ENCODE measurements around the gene ZCCHC7. TPM values are rescaled to one million over a fixed set of nuclear protein-coding genes. Genes with fewer than 3 reads are reported as not detected.

The ZCCHC7 gene
- total and polyA plus RNA-seq, 2 of the 8 experiments (the other 6 are each of a cell fraction or from before 2014, with no cell fraction given) = 12.2 to 27.5 TPM

GRCh38 chr9:37100327-37100726, 20.0 kb upstream of the ZCCHC7 start:
- no peak overlapping the region for H3K4me3 ChIP-seq (ENCODE audit: extremely low read depth in 1 of 4, insufficient read depth in 2 of 4, low read depth in 3 of 4, low read length in 4 of 4)
- CTCF ChIA-PET (ENCODE audit: partially characterized antibody) = interaction anchor here (0.6 to 1.2 kb wide), 3 partner anchors 35 to 485 kb away, joined by 3 to 7 read pairs (median 5); no protein-coding TSS in a partner anchor
- H2BK120ac ChIP-seq (replicated peaks; ENCODE audit: low read depth, low read length) = peak overlapping the region; percentile 38
- H3K9ac ChIP-seq (replicated peaks in 1 of 4; ENCODE audit: extremely low read depth in 1 of 4, low read depth in 3 of 4, low read length in 3 of 4) = no peak overlapping the region
- FAIRE-seq = peak; percentile 48
- no peaks in the 10 kb centered on the region for H3K27me3 ChIP-seq (replicated peaks in 1 of 4; ENCODE audit: control insufficient read depth in 3 of 4, extremely low read depth in 1 of 4, insufficient read depth in 3 of 4, low read length in 3 of 4)
- H3K18ac ChIP-seq (ENCODE audit: extremely low read depth, low read length) = no peak overlapping the region
- WGBS, 2 experiments (ENCODE audit: extremely low coverage in 1 of 2, insufficient coverage in 1 of 2, insufficient read length in 1 of 2, insufficient replicate concordance in 2 of 2, low coverage in 1 of 2, low lambda C conversion rate in 2 of 2, missing lambda C conversion rate in 1 of 2) = 38% methylated on average over 2 of the region's 2 CpGs; no CpG with 5 or more reads in 1 of the 2 experiments
- POLR2A ChIA-PET (ENCODE audit: partially characterized antibody) = interaction anchor here (0.6 to 1.5 kb wide), 4 partner anchors 13 to 365 kb away, joined by 3 to 4 read pairs (median 3); partner anchors contain the start of genes ZBTB5 and ZCCHC7
- peak overlapping the region; percentile 63 for H2BK12ac ChIP-seq (ENCODE audit: low read depth, low read length)
- H4K8ac ChIP-seq (ENCODE audit: extremely low read depth, insufficient read depth, low read length) = no peak overlapping the region
- TF ChIP-seq JUND (IDR thresholded peaks at IDR 0.05; ENCODE audit: low read length) (0 out of 2 replicates have a peak, but pooled peaks have one; percentile 42), POU5F1 (IDR thresholded peaks at IDR 0.05; ENCODE audit: low read depth, low read length) (no peak)
- H2BK20ac ChIP-seq (ENCODE audit: low read length) = no peak overlapping the region
- H3K4me2 ChIP-seq (ENCODE audit: insufficient read depth in 1 of 2, low read depth in 2 of 2, low read length in 2 of 2) = no peak overlapping the region
- no peak overlapping the region for H3K14ac ChIP-seq (ENCODE audit: insufficient read length)
- H3K4me1 ChIP-seq (replicated peaks in 1 of 4; ENCODE audit: control insufficient read depth in 3 of 4, insufficient read depth in 4 of 4, low read length in 3 of 4) = peaks cover 0 to 6% (median 0%) of the 10 kb centered on the region in 4 experiments; a peak in 2 of 7 replicates
- H2BK15ac ChIP-seq (ENCODE audit: low read length) = no peak overlapping the region
- no peaks in the 10 kb centered on the region for H3K79me1 ChIP-seq (ENCODE audit: low read depth, low read length)
- H3K56ac ChIP-seq (replicated peaks; ENCODE audit: insufficient read length, low read depth, low read length) = no peak overlapping the region
- no peak overlapping the region for H4K5ac ChIP-seq (ENCODE audit: insufficient read length, low read depth, low read length)
- no peaks in the 10 kb centered on the region for H3K9me3 ChIP-seq (ENCODE audit: insufficient read depth in 2 of 2, low read depth in 1 of 2, low read length in 1 of 2)
- no peaks in the 10 kb centered on the region for H3K79me2 ChIP-seq (ENCODE audit: control insufficient read depth in 1 of 2, insufficient read depth in 2 of 2, low read length in 2 of 2)
- no peak overlapping the region for H3K27ac ChIP-seq (ENCODE audit: low read depth, low read length)
- no peak overlapping the region for H3K23ac ChIP-seq (ENCODE audit: insufficient read length)
- H3K23me2 ChIP-seq (ENCODE audit: low read depth, low read length) = no peaks in the 10 kb centered on the region
- no peak overlapping the region for H2BK5ac ChIP-seq (ENCODE audit: low read depth, low read length)
- no peak overlapping the region for H3K4ac ChIP-seq (replicated peaks; ENCODE audit: insufficient read length, low read depth, low read length)
- H3K36me3 ChIP-seq (ENCODE audit: control insufficient read depth in 2 of 4, insufficient read depth in 4 of 4, low read length in 3 of 4) = no peaks in the 10 kb centered on the region
- no peak overlapping the region for H4K91ac ChIP-seq (replicated peaks; ENCODE audit: insufficient read length, low read length)
- H2AFZ ChIP-seq (ENCODE audit: low read length) = no peak overlapping the region
- no peak overlapping the region for H2AK5ac ChIP-seq (ENCODE audit: low read depth, low read length)
- H4K20me1 ChIP-seq (replicated peaks in 1 of 2; ENCODE audit: control insufficient read depth in 1 of 2, insufficient read depth in 2 of 2, low read length in 2 of 2) = no peaks in the 10 kb centered on the region
- DNase-seq (ENCODE audit: low read depth in 1 of 2, low spot score in 2 of 2) = no peak
